Measurements from ENCODE around the gene FHDC1.

Gene FHDC1

DNA sequence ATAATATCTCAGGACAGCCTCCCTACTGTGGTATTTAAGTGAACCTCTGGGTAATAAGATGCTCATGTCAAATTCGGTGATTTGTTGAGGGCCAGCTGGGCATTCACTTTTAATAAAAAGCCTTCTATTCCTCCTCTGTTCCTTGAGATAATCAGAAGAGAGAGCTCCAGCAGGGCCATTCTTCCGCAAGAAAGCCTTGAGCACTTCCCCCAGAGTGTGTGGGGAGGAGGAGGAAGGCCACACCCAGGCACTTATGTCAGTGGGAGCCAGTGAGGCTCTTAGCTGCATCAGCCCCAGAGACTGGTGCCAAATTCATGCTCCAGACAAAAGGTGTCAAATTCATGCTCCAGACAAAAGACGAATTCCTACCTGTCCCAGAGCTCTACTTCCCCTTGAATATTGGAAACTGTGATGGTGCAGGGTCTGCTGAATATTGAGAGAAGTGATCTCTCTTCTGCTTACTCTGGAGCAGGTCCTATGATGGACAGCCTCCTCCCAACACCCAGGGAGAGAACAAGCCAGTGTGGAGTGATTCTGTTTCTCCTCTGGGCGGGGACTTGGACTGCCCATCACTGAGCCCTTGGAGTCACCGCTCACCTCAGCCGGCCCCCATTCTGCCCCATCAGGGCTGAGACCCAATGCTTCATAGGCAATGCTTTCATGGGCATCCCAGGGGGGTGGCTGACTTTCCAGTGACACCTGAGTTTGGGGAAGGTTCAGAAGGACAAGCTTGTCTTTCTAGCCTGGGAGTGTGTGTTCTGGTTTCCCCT is 68.1 kb downstream of the FHDC1 start:
- no peak overlapping the region for H3K4me3 ChIP-seq (ENCODE audit: control insufficient read depth, low read depth, low read length)
- DNase-seq (ENCODE audit: low read depth): no peak
- TF ChIP-seq, protein P1, sequence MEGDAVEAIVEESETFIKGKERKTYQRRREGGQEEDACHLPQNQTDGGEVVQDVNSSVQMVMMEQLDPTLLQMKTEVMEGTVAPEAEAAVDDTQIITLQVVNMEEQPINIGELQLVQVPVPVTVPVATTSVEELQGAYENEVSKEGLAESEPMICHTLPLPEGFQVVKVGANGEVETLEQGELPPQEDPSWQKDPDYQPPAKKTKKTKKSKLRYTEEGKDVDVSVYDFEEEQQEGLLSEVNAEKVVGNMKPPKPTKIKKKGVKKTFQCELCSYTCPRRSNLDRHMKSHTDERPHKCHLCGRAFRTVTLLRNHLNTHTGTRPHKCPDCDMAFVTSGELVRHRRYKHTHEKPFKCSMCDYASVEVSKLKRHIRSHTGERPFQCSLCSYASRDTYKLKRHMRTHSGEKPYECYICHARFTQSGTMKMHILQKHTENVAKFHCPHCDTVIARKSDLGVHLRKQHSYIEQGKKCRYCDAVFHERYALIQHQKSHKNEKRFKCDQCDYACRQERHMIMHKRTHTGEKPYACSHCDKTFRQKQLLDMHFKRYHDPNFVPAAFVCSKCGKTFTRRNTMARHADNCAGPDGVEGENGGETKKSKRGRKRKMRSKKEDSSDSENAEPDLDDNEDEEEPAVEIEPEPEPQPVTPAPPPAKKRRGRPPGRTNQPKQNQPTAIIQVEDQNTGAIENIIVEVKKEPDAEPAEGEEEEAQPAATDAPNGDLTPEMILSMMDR (IDR thresholded peaks at IDR 0.05; ENCODE audit: control insufficient read depth, insufficient read depth, low read depth, low read length, missing control alignments): no peak

DNA sequence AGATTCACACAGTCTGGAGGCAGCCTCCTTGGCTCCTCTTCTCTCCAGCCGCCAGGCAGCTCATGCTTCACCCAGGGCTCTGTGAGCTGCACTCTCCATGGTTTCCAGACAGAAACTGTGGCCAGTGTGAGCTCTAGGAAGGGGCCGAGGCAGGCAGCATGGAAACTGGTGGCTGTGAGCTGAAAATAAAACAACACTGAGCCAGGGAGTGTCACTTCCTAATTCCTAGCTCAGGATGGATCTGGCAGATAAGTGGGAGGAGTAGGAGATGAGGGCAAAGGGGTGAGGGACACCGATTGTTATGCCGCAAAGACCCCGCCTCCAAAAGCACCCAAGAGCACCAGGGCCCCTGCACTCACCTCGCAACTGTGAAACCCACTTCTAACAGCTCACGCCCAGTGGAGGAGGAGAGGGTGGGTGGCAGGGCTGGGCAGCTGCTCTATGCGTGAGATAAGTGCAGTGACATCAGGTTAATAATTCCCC is 69.8 kb downstream of the FHDC1 start:
- no peak overlapping the region for H3K4me3 ChIP-seq (ENCODE audit: control insufficient read depth, low read depth, low read length)
- TF ChIP-seq, protein P1 (IDR thresholded peaks at IDR 0.05; ENCODE audit: control insufficient read depth, insufficient read depth, low read depth, low read length, missing control alignments): no peak
- DNase-seq (ENCODE audit: low read depth): no peak

DNA sequence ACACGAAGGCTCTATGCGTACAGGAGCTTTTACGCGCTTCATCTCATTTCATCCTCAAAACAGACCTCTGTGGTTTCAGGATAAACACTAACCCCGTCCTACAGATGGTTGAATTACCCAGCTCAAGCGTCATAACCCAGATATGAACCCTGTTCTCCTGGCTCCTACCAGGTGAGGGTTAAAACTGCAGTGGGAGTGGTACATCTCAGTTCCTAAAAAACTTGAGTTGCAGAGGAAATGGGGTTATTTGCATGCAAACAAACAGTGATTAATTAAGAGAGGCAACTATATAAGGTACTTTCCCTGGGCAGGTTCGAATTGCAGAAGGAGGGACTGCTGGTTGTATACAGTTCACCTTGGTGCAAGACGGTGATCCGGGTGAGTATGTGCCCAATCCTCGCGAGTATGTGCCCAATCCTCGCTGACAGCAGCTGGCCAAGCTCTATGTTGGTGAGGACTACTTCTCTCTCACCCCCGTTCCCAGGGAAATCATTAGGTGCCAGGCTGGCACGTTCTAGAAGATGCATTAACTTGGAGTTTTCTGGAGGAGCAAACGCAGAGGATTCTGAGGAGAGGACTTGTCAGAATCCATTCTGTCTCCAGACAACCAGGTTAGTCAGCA is 72.6 kb downstream of the FHDC1 start:
- no peak for DNase-seq (ENCODE audit: low read depth)
- H3K4me3 ChIP-seq (ENCODE audit: control insufficient read depth, low read depth, low read length): no peak overlapping the region
- TF ChIP-seq, protein P1 (IDR thresholded peaks at IDR 0.05; ENCODE audit: control insufficient read depth, insufficient read depth, low read depth, low read length, missing control alignments): no peak

DNA sequence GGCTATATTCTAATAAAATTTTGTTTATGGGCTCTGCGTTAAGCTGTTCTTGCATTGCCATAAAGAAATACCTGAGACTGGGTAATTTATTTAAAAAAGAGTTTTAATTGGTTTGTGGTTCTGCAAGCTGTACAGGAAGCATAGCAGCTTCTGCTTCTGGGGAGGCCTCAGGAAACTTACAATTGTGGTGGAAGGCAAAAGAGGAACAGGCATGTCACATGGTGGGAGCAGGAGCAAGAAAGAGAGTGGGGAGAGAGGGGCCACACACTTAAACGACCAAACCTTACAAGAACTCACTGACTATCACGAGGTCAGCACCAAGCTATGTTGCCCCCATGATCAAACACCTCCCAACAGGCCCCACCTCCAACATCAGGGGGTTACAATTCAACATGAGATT is 74.0 kb downstream of the FHDC1 start:
- no peak overlapping the region for H3K4me3 ChIP-seq (ENCODE audit: control insufficient read depth, low read depth, low read length)
- TF ChIP-seq, protein P1 (IDR thresholded peaks at IDR 0.05; ENCODE audit: control insufficient read depth, insufficient read depth, low read depth, low read length, missing control alignments): no peak
- no peak for DNase-seq (ENCODE audit: low read depth)

DNA sequence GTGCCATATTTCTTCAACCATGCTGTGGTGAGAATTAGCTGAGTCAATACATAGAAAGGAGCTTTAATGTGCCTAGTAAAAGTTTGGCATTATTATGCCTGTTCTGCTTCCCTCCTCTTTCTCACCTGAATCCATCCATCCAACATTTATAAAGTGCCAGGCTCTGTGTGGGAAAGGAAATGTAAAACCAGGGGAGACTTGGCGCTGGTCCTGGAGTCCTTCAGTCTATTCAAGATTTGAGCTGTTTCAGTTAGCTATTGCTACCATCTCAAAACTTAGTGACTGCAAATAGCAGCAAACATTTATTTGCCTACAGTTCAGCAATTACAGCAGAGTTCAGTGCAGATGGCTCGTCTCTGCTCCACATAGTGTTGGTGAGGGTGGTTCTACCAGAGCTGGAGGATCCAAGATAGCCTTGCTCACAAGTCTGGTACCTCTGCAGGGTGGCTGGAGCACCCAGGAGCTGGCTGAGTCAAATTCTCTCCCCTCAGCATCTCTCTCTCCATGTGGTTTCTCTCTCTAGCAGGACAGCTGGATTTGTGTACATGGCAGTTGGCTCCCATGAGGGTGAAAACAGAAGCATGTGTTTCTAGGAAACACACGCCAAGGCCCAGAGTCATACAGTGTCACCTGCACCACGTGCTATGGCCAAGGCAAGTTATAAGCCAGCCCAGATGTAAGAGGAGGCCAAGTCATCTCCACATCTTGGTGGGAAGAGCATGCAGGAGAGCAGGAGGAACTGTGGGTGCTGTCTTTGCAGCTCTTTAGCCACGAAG is 77.3 kb downstream of the FHDC1 start:
- TF ChIP-seq, protein P1 (IDR thresholded peaks at IDR 0.05; ENCODE audit: control insufficient read depth, insufficient read depth, low read depth, low read length, missing control alignments): no peak
- H3K4me3 ChIP-seq (ENCODE audit: control insufficient read depth, low read depth, low read length): no peak overlapping the region
- no peak for DNase-seq (ENCODE audit: low read depth)

DNA sequence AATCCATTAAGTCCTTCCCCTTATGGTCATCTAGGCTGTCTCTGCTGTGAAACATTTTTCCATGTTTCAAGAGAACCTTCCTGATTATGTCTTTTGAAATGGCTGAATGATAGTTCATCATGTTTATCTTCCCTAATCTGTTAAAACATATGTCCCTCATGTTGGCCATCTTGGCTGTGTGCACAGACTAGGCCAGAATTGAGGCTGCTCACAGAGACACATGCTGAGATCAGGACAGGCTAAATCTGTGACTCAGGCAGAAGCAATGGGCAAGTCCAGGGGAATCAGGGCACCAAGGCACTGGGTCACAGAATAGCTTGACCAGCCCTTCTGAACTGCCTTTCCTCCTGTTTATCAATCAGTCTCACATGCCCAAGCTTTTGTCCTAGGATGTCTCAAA is 78.3 kb downstream of the FHDC1 start:
- H3K4me3 ChIP-seq (ENCODE audit: control insufficient read depth, low read depth, low read length): no peak overlapping the region
- TF ChIP-seq, protein P1 (IDR thresholded peaks at IDR 0.05; ENCODE audit: control insufficient read depth, insufficient read depth, low read depth, low read length, missing control alignments): no peak
- DNase-seq (ENCODE audit: low read depth): no peak

Data from AG09309 (cell line).